ENCODE results near the gene ZNF26.

- TF ChIP-seq, protein P1, sequence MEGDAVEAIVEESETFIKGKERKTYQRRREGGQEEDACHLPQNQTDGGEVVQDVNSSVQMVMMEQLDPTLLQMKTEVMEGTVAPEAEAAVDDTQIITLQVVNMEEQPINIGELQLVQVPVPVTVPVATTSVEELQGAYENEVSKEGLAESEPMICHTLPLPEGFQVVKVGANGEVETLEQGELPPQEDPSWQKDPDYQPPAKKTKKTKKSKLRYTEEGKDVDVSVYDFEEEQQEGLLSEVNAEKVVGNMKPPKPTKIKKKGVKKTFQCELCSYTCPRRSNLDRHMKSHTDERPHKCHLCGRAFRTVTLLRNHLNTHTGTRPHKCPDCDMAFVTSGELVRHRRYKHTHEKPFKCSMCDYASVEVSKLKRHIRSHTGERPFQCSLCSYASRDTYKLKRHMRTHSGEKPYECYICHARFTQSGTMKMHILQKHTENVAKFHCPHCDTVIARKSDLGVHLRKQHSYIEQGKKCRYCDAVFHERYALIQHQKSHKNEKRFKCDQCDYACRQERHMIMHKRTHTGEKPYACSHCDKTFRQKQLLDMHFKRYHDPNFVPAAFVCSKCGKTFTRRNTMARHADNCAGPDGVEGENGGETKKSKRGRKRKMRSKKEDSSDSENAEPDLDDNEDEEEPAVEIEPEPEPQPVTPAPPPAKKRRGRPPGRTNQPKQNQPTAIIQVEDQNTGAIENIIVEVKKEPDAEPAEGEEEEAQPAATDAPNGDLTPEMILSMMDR (IDR thresholded peaks at IDR 0.05) = no peak
- TF ChIP-seq POLR2A (IDR thresholded peaks at IDR 0.05) (no peak), POLR2AphosphoS5 (IDR thresholded peaks at IDR 0.05) (no peak)
Measured at GRCh38 chr12:132937476-132937875, 48.7 kb upstream of the ZNF26 start.
